ENCODE data around the gene PPM1L.

GRCh38 chr3:161067335-161067734 lies 311.3 kb downstream of the PPM1L start:
- TF ChIP-seq CTCF (IDR thresholded peaks at IDR 0.05; ENCODE audit: borderline replicate concordance, extremely low read depth, low read length, poor library complexity, severe bottlenecking) (no peak), EZH2 (IDR thresholded peaks at IDR 0.05; ENCODE audit: borderline replicate concordance, low read depth, low read length, severe bottlenecking) (no peak)
